ENCODE data around the gene MUL1. TPM values are rescaled to one million over a fixed set of nuclear protein-coding genes. Genes with fewer than 3 reads are reported as not detected.
A peak's percentile ranks its signal among the peaks of the same experiment; 100 is the strongest.

MUL1 gene
- total RNA-seq, 1 donor from 2014 or later = 30.1 TPM

DNA sequence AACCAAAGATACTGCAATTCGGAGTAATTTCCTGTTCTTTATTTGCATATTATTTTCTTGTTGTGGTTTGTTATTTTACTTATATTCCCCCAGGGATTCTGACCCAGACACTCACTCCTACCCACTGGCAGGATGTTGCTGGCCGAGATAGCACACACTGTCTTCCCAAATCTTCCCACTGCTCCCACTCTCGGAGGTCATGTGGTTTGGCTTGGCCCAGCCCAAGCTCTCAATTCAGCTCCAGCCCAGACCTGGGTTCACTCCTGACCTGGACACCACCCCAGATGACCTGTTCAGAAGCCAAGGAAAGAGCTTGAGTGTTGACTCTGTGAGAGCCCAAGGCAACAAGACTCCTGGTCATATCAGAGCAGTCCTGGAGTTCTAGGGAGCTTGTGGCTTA, 43.2 kb upstream of the MUL1 start:
- H3K4me2 ChIP-seq (ENCODE audit: low read length) = no peak overlapping the region
- TF ChIP-seq, protein P1, sequence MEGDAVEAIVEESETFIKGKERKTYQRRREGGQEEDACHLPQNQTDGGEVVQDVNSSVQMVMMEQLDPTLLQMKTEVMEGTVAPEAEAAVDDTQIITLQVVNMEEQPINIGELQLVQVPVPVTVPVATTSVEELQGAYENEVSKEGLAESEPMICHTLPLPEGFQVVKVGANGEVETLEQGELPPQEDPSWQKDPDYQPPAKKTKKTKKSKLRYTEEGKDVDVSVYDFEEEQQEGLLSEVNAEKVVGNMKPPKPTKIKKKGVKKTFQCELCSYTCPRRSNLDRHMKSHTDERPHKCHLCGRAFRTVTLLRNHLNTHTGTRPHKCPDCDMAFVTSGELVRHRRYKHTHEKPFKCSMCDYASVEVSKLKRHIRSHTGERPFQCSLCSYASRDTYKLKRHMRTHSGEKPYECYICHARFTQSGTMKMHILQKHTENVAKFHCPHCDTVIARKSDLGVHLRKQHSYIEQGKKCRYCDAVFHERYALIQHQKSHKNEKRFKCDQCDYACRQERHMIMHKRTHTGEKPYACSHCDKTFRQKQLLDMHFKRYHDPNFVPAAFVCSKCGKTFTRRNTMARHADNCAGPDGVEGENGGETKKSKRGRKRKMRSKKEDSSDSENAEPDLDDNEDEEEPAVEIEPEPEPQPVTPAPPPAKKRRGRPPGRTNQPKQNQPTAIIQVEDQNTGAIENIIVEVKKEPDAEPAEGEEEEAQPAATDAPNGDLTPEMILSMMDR (IDR thresholded peaks at IDR 0.05; ENCODE audit: insufficient read depth, low read depth, low read length) = no peak
- no peaks in the 10 kb centered on the region for H3K79me2 ChIP-seq (ENCODE audit: insufficient read depth, low read length)
- H3K9ac ChIP-seq (ENCODE audit: low read length) = no peak overlapping the region
- Mint-ChIP-seq H3K4me1 (ENCODE audit: low read depth, unreplicated experiment) (no peaks in the 10 kb centered on the region), H3K4me3 (ENCODE audit: unreplicated experiment) (no peak overlapping the region), H3K36me3 (ENCODE audit: low read depth, unreplicated experiment) (no peaks in the 10 kb centered on the region), H3K9me3 (ENCODE audit: unreplicated experiment) (no peaks in the 10 kb centered on the region), H3K27ac (ENCODE audit: unreplicated experiment) (no peak overlapping the region), H3K27me3 (ENCODE audit: low read depth, unreplicated experiment) (peaks cover 58% of the 10 kb centered on the region)
- no peaks in the 10 kb centered on the region for H4K20me1 ChIP-seq (ENCODE audit: insufficient read depth, low read length)
- H3K9me3 ChIP-seq (ENCODE audit: insufficient read depth, low read depth, low read length) = no peaks in the 10 kb centered on the region
- FAIRE-seq = no peak
- H3K4me1 ChIP-seq (ENCODE audit: insufficient read depth, low read length) = no peaks in the 10 kb centered on the region
- no peak overlapping the region for H2AFZ ChIP-seq (ENCODE audit: low read depth, low read length)
- peaks cover 53% of the 10 kb centered on the region for H3K27me3 ChIP-seq (ENCODE audit: insufficient read depth, low read length)
- H3K36me3 ChIP-seq (ENCODE audit: insufficient read depth, low read length) = no peaks in the 10 kb centered on the region
- no peak overlapping the region for H3K27ac ChIP-seq (ENCODE audit: low read depth, low read length)
- DNase-seq (ENCODE audit: low read depth) = no peak
- H3K4me3 ChIP-seq (ENCODE audit: insufficient read depth, low read depth, low read length) = no peak overlapping the region

DNA sequence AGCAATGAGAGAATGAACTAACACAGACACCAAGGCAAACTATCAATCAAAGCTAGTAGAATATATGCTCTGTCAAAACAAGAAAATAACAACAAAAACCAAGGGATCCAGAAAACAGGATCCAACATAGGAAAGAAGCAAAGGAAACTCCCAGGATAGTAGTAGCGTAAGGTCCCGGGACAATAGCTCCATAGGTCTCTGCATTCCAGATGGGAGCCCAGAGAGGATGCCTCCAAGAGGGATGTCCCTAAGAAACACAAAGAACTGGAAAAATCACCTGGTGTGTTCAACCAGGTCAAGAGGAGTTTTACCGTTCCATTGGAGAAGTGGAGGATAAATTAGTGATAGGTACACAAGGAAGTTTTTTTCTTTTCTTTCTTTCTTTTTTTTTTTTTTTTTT, 38.7 kb upstream of the MUL1 start:
- H3K4me1 Mint-ChIP-seq (ENCODE audit: low read depth, unreplicated experiment) = no peaks in the 10 kb centered on the region
- Histone ChIP-seq H3K4me3 (ENCODE audit: insufficient read depth, low read depth, low read length) (no peak overlapping the region), H3K9ac (ENCODE audit: low read length) (no peak overlapping the region), H3K4me1 (ENCODE audit: insufficient read depth, low read length) (no peaks in the 10 kb centered on the region), H3K9me3 (ENCODE audit: insufficient read depth, low read depth, low read length) (no peaks in the 10 kb centered on the region), H3K79me2 (ENCODE audit: insufficient read depth, low read length) (no peaks in the 10 kb centered on the region), H4K20me1 (ENCODE audit: insufficient read depth, low read length) (no peaks in the 10 kb centered on the region), H3K27ac (ENCODE audit: low read depth, low read length) (no peak overlapping the region), H3K36me3 (ENCODE audit: insufficient read depth, low read length) (no peaks in the 10 kb centered on the region), H2AFZ (ENCODE audit: low read depth, low read length) (no peak overlapping the region), H3K4me2 (ENCODE audit: low read length) (no peak overlapping the region), H3K27me3 (ENCODE audit: insufficient read depth, low read length) (peaks cover 28% of the 10 kb centered on the region)
- DNase-seq (ENCODE audit: low read depth) (no peak), FAIRE-seq (no peak)
- no peak overlapping the region for H3K4me3 Mint-ChIP-seq (ENCODE audit: unreplicated experiment)
- TF ChIP-seq EZH2 (IDR thresholded peaks at IDR 0.05; ENCODE audit: insufficient read depth, low read length) = no peak
- TF ChIP-seq, protein P1 (IDR thresholded peaks at IDR 0.05; ENCODE audit: insufficient read depth, low read depth, low read length) = no peak
- H3K27me3 Mint-ChIP-seq (ENCODE audit: low read depth, unreplicated experiment) = peaks cover 54% of the 10 kb centered on the region
- H3K9me3 Mint-ChIP-seq (ENCODE audit: unreplicated experiment) = peaks cover 3% of the 10 kb centered on the region
- H3K36me3 Mint-ChIP-seq (ENCODE audit: low read depth, unreplicated experiment) = no peaks in the 10 kb centered on the region
- no peak overlapping the region for H3K27ac Mint-ChIP-seq (ENCODE audit: unreplicated experiment)

DNA sequence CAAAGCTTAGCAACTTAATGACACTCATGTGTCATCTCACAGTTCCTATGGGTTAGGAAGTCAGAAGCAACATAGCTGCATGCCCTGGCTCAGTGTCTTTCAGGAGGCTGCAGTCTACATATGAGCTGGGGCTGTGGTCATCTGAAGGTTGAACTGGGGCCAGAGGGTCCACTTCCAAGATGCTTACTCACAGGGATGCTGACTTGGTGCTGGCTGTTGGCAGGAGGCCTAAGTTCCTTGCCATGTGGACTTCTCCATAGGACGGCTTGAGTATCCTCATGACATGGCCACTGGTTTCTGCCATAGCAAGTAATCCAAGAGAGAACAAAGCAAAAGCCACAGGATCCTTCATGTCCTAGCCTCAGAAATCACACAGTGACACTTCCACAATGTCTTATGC, 32.3 kb upstream of the MUL1 start:
- Histone ChIP-seq H2AFZ (ENCODE audit: low read depth, low read length) (no peak overlapping the region), H4K20me1 (ENCODE audit: insufficient read depth, low read length) (no peaks in the 10 kb centered on the region), H3K4me3 (ENCODE audit: insufficient read depth, low read depth, low read length) (no peak overlapping the region), H3K4me1 (ENCODE audit: insufficient read depth, low read length) (no peaks in the 10 kb centered on the region), H3K9me3 (ENCODE audit: insufficient read depth, low read depth, low read length) (no peaks in the 10 kb centered on the region), H3K36me3 (ENCODE audit: insufficient read depth, low read length) (no peaks in the 10 kb centered on the region), H3K4me2 (ENCODE audit: low read length) (no peak overlapping the region), H3K27ac (ENCODE audit: low read depth, low read length) (no peak overlapping the region), H3K79me2 (ENCODE audit: insufficient read depth, low read length) (no peaks in the 10 kb centered on the region), H3K9ac (ENCODE audit: low read length) (no peak overlapping the region), H3K27me3 (ENCODE audit: insufficient read depth, low read length) (peaks cover 14% of the 10 kb centered on the region)
- TF ChIP-seq, protein P1 (IDR thresholded peaks at IDR 0.05; ENCODE audit: insufficient read depth, low read depth, low read length) = no peak
- no peak for TF ChIP-seq EZH2 (IDR thresholded peaks at IDR 0.05; ENCODE audit: insufficient read depth, low read length)
- DNase-seq (ENCODE audit: low read depth) (peak; percentile 26), FAIRE-seq (no peak)
- no peaks in the 10 kb centered on the region for H3K36me3 Mint-ChIP-seq (ENCODE audit: low read depth, unreplicated experiment)
- H3K27ac Mint-ChIP-seq (ENCODE audit: unreplicated experiment) = no peak overlapping the region
- peaks cover 70% of the 10 kb centered on the region for H3K27me3 Mint-ChIP-seq (ENCODE audit: low read depth, unreplicated experiment)
- no peaks in the 10 kb centered on the region for H3K4me1 Mint-ChIP-seq (ENCODE audit: low read depth, unreplicated experiment)
- peaks cover 5% of the 10 kb centered on the region for H3K9me3 Mint-ChIP-seq (ENCODE audit: unreplicated experiment)
- H3K4me3 Mint-ChIP-seq (ENCODE audit: unreplicated experiment) = no peak overlapping the region

Data from astrocyte (in vitro differentiated cells and primary cell).